Lower leg skin (tissue), 3 donors: ENCODE data around the gene TTC1.

Experiments used
- CTCF ChIP-seq, 3 donors: fragments of 450-650 bp; IDR thresholded peaks; one replicate each; pipeline ENCODE4 v1.5.1; 2016; ENCODE audit warnings: antibody characterized with exemption in 3 of 3, mild to moderate bottlenecking in 3 of 3, moderate library complexity in 2 of 3
- POLR2A ChIP-seq, 2 donors: fragments of 450-650 bp; IDR thresholded peaks; one replicate each; pipeline ENCODE4 v1.6.1; 2016 to 2017; ENCODE audit warnings: antibody characterized with exemption in 2 of 2, mild to moderate bottlenecking in 1 of 2, moderate library complexity in 1 of 2

GRCh38 chr5:160021831-160022446, 13.0 kb downstream of the TTC1 start:
- peak in 1 of 3 donors; percentile 67 for TF ChIP-seq CTCF (IDR thresholded peaks at IDR 0.05)
- no peak for TF ChIP-seq POLR2A (IDR thresholded peaks at IDR 0.05)
